Kidney tubule cell (primary cell): Measurements from ENCODE around the gene CASK.

Experiments used
- DNase-seq: peaks from one replicate; pipeline ENCODE4 v3.0.0-alpha.2; 2018; ENCODE audit warnings: low spot score

The CASK gene

DNA sequence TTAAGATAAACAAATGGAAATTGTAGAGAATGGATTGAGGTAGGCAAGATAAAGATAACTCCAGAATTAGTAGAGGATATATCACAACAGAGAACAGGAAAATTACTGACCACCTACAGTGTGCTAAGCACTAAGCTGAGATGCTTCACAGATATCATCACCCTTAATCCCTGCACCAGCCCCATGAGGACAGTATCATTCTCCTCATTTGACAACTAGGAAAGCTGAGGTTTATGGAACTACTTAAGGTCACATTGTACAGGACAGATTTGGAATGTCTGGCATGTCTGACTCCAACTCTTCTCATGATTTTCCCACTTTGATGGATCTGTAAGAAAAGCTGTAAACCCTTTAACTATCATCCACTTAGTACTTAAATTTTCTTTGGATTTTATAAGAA lies 95.5 kb downstream of the CASK start:
- DNase-seq = no peak

DNA sequence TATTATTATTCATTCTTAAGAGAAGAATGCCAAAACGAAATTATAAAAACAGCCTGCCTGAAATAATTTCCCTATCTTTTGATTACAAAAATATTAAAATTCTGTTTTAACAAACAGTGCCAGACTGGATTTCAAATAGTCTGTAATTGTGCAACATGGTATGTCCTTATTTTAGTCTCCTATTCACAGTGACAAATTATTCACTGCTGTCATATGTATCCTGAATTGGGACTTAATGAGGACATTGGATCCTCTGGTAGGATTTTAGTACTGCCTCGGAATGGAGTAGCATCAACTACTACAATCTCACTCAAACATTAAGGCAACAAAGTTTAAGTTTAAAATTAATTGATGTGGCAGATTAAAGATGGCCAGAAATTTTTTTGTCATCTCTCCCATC lies 97.6 kb downstream of the CASK start:
- DNase-seq = no peak

DNA sequence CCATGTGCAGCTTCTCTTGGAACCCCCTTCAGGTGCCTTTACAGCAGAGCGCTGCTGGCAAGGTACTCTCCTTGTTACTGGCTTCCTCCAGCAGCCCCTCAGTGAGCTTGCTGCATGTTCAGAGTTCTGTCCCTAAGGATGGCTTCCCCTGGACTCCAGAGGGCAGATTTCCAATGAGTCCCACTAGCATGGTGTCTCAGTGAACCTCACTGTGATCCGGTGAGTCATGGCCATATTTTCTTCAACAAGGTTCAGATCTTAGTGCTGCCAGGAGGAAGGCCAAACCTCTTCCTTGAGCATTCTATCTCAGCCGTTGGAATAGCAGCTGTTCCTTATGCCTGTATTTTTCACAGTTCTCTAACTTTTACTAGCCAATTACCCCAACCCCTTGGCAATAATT lies 98.8 kb downstream of the CASK start:
- peak; percentile 48 for DNase-seq

DNA sequence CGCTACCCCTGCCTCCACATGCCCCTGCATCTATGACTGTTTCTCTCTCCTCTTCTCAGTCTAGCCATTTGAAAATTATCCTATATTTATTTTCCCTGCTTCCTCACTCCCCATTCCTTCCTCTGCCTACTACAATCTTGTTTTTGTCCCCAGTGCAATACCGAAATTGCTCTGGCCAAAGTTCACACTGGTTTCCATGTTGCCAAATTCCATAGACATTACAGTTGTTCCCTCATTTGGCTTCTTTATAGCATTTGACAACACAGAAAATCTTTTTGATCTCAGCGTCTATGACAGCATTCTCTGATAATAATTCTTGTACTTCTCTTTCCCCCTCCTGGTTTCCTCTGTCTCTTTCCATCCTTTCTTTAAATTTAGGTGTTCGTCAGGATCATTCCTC lies 100.0 kb downstream of the CASK start:
- DNase-seq = no peak

DNA sequence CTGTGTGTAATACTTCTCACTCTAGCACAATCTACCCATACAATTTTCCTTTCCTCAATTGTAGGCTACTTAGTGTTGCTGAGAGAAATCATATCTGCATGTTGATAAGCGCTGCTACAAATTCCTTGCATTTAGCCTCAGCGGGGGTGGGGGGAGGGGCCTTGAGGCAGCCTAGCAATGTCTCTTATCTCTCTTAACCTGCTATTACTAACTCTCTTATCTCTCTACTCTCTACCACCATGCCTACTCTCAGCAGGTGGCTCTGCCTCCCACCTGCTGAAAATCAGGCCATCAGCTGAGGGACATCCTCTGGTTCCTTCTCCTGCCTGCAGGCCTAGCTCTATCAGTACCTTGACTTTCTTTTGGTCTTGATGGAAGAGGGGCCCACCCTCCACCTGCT lies 100.5 kb downstream of the CASK start:
- DNase-seq = no peak

DNA sequence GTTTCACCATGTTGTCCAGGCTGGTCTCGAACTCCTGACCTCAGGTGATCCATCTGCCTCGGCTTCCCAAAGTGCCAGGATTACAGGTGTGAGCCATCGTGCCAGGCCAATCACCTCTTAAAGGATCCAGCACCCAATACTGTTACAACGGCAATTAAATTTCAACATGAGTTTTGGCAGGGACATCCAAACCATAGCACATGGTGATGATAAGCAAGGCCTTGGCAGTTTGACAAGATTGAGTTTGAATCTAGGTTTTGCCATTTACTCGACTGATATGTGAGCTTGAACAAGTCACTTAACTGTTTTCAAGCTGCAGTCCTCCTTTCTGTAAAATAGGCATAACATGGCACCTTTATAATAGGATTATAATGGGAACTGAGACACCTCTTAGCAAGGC lies 115.3 kb downstream of the CASK start:
- no peak for DNase-seq

DNA sequence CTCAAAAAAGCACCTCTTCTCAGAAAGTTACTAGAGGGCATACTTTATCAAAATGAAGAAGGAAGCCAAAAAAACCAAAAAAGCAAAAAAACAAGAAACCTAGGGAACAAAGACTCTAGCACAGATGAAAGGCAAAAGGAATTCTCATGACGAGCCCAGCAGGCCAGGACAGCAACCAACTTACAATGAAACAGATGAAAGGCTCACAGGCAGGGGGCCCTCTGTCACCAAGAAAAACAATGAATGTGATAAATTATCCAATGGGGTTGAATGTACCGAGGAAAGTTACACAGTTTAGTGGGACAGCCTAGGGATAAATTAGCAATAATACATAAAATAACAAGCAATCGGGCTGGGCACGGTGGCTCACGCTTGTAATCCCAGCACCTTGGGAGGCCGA lies 120.4 kb downstream of the CASK start:
- DNase-seq = no peak

DNA sequence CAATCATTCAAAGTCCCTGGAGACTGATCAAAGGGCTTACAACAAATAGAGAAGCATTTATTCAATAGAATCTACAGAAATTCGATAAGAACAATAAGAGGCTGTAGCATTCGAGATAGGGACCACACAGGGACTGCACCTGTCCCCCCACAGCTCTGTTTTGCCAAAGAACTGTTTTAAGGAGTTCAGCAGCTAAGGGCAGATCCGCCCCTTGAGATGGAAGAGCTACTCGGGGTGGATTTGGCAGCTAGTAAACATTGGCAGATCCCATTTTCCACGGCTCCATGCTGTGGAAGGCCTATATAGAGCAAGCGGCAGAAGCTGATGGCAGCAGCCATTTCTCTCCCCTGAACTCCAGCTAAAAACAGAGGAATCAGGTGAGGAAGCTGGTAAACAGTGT lies 123.7 kb downstream of the CASK start:
- no peak for DNase-seq

DNA sequence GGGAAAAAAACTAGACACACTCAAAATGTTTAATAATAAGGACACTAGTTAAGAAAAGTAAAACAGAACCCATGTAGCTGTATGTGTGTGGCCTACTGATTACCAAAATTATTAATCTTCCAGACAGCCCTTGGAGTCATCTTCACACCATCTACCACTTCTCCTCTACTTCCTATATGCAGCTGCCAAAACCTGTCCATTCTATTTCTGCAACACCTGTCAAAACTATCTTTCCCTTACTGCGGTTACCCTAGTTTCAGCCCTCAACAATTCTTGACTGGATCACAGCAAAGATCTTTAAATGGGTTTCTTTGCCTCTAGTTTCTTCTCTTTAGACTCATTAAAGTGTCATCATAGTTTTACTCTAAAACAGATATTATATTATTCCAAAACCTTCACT lies 126.8 kb downstream of the CASK start:
- DNase-seq = no peak

DNA sequence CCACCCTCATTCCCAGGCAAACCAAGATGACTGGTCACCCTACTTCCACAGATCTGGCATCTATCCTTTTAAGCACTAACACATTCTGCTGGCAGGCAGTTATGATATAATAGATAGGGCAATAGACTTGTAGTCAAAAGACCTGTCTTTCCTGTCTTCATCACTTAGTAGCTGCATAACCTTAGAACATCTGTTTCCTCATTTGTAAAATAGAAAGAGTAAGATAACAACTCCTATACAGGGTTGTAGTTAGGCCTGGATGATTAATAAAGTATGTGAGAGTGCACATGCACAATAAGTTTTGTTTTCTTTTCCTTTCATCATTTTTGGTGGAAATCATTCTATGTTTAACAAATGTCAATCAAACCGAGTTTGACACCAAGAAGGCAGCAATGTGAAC lies 127.3 kb downstream of the CASK start:
- DNase-seq = no peak

DNA sequence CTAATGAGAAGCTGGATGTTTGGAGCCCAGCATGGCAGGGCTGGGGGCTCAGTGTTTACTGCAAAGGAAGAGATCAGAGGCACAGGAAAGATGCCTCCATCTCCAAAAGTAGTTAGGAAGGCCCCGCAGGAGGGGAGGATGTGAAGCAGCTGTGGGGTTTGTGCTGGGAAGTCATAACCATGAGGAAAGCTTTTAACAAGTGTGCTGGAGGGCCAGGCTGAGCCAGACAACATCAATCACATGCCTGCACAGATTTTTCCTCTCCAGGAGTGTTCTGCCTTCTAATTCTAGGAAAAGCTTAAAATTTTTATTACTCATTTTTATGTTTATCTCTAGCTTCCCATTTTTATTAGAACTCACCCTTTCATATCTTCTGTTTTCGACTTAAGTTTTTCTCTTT lies 134.0 kb downstream of the CASK start:
- no peak for DNase-seq

DNA sequence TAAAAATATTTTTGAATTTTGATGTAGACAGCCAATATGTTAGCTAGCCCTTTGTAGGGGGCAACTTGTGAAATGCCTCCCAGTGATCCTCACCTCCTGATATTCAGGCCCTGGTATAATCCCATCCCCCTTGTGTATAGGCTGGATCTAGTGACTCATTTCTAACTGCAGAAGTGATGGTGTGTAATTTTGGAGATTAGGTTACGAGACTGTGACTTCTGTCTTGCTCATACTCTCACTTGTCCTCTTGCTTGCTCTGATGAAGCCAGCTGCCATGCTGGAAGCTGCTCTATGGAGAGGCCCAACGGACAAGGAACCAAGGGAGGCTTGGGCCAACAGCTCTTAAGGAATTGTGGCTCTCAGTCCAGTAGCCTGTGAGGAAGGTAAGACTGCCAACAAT lies 137.7 kb downstream of the CASK start:
- DNase-seq = peak; percentile 49

DNA sequence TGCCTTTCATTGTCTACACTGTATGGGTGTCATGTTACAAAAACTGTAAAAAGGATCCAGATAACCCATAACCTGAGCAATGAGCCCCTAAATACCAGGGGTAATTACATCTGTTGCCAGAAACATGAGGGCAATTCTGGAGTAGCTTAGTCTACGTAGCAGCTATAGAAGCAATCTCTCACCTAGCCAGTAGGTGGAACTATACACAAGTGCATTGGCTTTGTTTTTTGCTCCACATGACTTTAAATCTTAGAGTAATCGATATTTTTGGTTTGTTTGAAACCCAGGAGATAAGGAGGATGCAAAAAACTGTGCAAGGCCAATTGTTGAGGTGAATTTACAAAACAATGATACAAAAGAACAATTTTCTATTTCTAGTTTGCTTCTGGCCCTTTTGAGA lies 141.9 kb downstream of the CASK start:
- DNase-seq = peak; percentile 50

DNA sequence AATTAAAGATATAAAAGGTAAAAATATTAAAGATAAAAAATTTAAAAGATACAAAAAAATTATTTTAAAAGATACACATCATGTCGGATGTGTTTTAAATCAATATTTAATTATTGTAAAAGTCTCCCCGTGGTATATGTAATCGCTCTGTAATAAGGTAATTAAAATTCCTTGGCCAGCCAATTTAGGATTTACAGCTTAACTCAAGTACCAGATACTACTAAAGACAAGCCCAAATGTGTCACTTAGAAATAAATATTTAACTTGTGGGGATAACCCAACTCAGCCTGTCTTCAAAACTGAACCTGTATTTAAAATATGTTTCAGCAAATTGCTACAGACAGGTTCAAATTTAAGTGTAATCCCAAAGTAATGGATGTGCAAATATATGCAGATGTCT lies 143.4 kb downstream of the CASK start:
- peak; percentile 22 for DNase-seq

DNA sequence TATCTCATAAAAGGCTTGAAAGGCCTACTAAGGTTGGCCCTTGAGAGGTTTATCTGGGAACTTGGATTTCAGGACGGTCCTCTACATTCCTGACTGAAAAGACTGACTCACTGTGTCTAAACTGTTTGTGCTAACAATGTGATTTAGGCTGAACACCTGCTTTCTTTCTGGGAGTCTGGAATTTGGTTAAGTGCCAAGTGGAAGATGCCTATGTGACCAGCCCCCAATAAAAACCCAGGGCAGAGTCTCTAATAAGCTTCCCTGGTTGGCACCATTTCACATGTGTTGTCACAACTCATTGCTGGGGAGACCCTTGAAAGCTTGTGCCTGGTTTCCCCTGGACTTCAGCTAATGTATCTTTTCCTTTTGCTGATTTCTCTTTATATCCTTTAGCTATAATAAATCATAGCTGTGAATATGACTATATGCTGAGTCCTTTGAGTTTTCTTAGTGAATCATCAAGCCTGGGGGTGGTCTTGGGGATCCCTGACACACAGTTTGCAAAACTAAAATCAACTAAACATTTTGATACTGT lies 144.3 kb downstream of the CASK start:
- DNase-seq = peak; percentile 79

DNA sequence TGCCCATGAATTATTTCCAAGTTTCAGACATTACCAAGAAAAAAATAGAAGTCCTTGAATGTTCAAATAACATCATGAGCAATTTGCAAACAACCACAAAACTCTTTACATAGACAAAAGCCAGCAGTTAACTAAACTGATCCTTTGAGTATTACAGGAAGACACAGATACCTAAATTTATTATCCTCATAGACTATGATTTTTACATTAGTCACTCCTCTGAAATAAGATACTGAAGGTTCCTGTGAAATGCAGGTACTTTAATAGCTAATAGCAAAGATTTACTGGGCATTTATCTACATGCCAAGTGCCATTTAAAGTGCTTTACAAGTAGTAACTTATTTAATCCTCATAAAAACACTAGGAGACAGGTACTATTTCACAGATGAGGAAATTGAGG lies 161.7 kb downstream of the CASK start:
- DNase-seq = no peak

DNA sequence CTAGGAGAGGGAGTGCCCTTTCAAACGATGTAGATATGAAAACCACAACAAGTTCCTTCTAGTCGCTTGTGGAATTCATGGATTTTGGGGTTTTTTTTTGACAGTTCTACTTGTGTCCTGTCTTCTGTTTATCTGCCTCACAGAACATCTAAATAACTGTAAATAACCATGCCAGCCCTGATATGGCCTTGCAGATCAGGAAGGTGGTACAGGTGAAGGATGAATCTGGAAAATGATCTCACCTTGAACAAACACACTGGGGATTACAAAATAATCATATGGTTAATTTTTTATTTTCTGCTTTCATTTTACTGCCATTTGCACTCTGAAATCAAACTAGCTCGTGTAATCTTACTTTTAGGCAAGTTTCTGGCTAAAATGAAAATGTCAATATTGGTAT lies 162.2 kb downstream of the CASK start:
- no peak for DNase-seq

DNA sequence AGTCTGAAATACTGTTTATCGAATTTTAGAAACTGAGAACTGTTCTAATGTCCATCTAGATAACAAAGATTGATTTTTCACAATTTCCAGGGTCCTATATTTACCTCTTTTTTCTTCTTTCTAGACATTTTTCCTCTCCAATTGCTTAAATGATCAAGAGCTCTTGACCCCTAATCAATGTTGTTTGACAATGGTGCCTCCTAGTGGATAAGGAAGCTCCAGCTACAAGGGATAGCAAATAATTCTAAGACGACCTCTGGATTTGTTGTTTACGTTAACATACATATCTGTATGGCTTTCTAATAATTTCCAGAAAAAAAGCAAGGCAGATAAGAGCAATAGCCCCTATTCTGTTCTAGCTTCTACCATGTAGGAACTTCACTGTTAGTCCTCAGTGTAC lies 163.5 kb downstream of the CASK start:
- peak; percentile 22 for DNase-seq

DNA sequence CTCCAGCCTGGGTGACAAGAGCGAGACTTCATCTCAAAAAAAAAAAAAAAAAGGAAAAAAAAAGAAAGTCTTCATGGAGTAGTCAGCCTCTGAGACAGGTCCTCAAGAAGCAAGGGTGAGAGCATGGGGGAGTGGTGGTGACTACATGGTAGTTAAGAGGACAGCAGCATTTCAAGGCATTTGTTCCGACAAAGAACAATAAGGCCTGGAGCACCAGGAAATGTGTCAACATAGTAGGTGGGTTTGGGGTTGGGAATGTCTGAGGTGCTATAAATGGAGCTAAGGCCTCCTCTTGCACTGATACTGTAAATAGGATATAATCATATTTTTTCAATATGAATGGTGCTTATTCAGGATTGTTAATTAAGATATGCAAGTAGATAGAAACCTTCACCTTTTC lies 165.0 kb downstream of the CASK start:
- no peak for DNase-seq

DNA sequence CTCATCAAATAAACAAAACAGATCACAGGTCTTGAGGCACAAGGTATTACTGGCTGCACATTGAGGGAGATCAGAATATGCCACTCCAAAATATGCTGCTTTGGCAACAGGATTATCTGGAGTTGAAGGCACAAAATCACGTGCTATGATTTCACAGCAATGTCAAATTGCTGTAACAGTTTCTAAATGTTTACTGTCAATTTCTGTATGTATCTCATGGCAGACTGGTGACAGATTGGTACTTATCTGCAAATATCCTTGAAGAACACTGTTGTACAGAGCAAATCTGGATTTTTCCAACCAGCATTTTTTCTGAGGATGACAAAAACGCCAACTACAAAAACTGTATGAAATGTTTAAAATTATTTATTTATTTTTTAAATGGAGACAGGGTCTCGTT lies 172.6 kb downstream of the CASK start:
- no peak for DNase-seq

DNA sequence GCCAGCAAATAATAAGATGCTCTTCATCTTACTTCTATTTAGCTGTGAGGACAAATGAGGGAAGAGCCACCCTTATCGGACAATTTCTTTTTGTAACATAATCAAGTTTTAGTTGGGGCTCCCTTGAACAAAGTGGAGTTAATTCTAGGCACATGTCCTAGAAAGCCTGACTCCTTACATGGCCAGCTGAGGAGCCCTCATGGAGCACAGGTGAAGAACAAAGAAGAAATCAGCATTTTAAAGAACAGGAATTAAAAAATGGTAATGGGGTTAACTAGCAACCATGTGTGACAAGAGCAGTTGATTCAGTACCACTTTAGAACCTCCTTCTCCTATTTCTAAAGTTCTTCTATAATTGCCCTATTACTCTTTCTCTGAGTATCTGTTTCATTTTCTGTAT lies 183.5 kb downstream of the CASK start:
- DNase-seq = no peak

DNA sequence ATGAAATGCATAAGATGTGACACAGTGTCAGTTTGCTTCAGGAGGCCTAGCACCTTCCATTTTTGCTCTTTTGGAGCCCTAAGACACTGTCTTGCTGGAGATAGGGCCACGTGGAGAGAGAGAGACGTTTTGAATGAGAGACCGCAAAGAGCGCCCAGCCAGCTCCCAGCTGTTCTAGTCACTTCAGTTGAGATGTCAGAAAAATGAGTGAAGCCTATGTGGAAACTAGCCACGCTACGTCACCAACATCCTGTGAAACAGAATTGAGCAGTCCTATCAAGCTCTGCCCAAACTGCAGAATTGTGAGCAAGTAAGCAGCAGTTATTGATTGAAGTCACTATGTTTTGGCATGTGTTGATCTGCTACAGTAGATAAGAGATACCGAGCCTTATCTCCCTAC lies 186.3 kb downstream of the CASK start:
- no peak for DNase-seq

DNA sequence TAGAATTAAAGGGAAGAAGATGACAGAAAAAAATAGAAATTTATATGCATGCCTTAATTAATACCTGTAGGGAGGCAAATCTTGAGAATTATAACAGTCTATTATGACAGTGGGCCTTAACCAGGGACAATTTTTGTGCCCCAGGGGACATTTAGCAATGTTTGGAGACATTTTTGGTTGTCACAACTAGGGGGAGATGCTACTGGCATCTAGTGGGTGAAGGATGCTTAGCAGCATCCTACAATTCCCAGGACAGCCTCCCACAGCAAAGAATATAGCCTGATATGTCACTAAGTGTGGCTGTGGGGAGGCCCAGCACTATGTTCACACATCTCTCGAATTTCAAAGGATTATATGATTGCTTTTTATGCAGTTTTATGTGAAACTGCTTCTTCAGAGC lies 188.8 kb downstream of the CASK start:
- DNase-seq = peak; percentile 14

DNA sequence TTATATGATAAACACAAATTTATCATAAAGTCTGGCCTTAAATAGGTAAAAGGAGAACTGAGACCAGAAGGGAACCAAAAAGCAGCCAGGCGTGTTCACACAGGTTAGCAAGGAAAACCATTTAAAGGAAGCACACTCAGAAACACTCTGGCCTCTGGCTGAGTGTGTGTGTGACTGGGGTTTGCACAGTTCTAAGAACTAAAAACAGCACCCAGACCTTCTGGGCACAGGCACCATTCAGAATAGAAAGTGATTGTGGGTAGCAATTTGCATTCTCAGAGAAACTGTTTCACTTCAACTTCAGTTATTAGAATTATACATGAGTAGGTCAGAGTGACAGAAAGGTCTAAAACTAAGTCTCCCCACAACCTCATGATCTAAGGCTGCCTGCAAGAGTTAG lies 189.4 kb downstream of the CASK start:
- DNase-seq = no peak

DNA sequence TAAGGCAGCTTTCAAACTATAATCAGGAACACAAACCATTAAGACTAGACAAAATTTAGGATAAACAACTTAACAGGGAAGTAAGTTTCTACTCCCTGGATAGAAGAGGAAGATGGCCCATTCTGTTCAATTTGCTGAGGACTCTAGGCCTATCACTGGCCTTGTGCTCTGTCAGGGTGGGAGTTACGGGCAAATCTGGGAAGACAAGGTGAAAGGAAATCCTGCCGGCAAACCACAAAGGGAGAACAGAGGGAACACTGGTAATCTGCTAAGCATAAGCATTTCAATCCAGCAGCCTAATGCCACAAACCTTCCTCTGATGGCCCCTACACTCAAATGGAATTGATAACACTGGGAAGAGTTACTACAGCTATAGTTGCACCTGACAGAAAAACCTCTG lies 191.1 kb downstream of the CASK start:
- no peak for DNase-seq
